HG02970 (cell line): ENCODE data around the gene HOXC9.
"Not testable (repeated sequence)": the region's sequence is repeated elsewhere in the genome, so short reads cannot be mapped to it uniquely, and the experiment has no call there.

Experiments
- ATAC-seq: cut with Tn5 transposase; IDR thresholded peaks from one replicate; pipeline ENCODE4 v1.9.1; 2021; ENCODE audit warnings: mild to moderate bottlenecking, moderate library complexity, moderate number of reproducible peaks; ENCODE audit not compliant: unreplicated experiment, low FRiP score

HOXC9 gene

DNA sequence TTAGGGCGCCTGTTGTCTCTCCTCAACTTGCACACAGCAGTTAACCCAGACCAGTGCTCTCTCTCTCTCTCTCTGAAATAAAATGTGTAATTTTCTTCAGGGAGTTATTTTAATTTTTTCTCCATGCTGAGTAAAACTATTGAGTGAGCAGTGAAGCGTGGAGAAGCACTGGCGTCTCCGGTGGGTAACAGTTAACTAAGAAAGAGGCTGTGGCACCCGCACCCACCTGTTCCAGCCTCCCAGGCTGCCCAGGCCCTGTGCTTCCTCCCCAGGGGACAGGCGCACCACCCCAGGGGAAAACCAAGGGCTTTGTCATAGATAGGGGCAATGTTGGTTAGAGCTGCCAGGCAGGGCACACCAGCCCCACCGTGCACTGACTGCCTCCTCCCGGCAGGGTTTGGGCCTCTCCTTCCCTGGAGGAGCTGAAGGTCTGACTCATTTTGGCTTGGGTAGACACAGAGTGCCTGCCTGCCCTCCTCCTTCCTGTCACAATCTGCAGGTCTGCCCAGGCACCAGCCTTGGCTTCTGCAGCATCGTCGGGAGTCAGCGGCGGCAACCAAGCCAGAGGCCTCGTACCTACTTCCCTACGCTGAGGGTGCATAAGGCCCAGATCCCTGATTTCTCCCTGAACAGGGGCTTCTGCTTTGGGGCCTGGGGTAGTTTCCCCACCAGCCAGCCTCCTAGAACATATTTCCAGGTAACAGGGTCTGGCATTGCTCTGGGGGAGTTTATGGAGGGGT lies 36.8 kb downstream of the HOXC9 start:
- no peak for ATAC-seq

DNA sequence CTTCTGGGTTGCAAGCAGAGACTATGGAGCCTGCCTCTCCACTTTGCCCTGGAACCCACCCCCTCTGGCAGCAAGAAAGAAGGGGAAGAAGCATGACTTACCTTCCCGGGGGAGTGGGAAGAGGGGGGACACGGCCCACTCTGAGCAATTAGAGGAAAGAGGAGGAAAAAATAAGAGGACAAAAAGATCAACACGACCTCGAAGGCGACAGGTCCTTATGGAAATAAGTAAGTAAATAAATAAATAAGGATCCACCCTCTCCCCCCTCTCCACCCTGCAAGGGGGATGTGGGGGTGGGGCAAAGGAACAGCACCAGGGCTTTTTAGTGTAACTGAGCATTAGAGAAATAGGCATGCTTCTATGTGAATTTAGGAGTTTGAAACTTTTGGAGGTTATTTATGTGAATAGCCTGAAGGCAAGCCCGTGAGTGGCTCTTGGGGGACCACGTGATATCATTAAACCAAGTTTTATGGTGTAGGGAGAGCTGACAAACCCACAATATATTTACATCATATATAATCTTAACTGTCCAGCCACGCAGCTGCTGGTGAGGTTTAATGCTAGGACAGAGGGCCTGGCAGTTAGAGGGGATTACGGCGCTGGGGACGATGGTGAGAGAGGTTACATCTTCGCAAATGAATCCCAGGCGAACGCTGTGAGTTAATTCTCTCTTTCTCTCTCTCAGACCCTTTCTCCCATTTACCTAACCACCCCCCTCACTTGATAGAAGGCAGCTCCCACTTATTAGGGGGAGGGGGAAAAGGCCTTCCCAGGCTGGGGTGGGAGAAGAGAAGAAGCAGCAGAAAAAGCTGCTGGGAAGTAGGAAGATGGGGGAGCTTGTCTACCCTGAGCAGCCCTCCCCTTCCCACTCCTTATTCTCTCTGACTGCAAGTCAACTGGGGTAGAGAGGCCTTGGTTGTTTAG lies 37.7 kb downstream of the HOXC9 start:
- no peak for ATAC-seq

DNA sequence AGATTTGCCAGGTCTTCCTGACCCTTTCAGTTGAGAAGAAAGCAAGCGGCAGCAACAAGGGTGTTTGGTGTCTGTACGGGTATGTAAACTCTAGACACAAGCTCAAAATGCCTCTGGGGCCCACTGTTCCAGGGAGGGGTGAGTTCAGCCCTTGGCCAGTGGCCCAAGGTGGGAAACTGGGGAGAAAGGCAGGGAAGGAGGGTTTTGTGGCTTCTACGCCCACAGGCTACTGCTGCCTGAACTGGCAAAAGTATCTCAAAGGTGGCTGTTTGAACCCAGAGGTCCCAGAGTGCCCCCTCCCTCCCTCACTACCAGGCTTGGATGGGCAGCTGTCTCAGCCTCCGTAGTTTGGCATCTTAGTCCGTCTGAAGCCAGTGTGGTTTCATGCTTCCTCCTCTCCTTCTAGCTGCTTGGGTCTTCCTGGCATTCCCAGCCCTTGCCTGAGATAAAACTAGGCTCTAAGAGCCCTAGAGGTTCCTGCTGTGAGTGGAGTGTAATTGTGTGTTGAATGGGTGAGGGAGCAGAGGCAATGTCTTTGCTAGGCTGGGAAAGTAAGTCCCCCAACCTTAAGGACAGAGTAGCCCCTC lies 38.4 kb downstream of the HOXC9 start:
- no peak for ATAC-seq

DNA sequence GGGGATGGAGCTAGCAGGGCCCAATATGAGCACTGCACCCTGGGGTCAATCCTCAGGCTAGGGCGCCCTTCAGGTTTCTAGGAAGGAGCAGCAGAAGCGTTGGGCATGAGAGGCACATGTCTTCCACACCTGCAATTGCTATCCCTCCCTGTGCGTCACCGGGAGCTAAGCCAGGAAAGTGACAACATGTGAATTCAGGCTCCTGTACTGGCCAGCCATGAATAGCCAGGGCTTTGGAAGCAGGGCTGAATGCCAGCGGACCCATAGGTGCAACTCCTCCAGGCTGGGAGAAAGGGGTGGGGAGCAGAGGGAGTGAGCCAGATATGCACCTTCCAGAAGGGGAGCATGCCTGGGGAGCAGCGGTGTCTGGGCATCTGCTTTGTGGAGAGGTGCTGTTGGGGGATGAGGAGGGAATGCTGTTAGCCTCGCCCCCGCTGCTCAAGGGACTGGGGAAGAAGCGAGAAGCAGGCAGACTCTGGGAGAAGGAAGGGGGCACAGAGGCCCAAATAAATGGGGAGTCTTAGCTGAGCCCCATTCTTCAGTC lies 39.0 kb downstream of the HOXC9 start:
- no peak for ATAC-seq

DNA sequence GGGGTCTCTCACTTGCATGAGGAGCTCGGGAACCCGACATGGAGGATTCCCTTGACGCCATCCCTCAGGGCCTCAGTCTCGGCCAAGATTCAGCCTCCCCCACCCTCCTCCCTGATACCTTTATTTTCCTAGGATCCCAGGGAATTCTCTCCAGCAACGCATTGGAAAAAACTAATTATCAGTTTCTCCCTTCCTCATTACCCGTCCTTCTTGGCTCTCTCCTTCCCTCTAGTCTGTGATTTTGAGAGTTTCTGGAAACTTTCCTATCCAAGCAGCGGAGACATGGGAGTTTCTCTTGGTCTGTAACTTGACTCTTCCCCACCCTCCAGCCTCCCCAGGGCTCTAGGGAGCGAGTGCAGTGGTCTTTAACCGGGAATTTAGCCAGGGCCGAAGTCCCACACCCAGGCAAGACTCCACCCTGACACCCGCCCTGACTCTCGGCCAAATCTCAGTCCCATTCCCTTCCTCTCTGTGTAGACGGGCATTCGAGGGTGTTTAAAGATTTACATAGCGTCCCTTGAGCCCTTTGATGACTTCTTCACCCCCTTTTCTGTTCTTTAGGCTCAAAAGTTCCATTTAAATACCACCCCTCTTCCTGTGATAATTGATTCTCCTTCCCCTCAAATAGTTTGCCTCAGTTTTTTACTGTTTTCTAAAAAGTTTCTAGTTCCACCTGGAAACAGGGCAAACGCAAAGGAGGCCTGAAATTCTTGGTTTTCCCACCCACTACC lies 39.6 kb downstream of the HOXC9 start:
- ATAC-seq, result no peak

DNA sequence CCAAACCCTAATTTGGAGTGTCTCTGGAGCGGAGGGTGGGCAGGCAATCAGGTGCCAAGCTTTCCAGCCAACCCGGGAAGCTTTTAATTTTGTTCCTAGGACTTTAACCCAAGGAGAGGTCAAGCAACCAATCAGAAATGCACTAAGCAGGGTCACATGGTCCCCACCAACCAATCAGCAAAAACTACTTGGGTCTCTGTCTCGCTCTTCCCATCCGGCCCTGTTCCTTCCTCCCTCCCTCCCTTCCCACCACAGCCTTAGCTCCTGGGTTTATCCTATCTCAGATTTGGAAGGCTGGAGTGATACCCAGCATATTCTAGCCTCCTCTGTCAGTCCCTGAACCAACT lies 40.2 kb downstream of the HOXC9 start:
- no peak for ATAC-seq

DNA sequence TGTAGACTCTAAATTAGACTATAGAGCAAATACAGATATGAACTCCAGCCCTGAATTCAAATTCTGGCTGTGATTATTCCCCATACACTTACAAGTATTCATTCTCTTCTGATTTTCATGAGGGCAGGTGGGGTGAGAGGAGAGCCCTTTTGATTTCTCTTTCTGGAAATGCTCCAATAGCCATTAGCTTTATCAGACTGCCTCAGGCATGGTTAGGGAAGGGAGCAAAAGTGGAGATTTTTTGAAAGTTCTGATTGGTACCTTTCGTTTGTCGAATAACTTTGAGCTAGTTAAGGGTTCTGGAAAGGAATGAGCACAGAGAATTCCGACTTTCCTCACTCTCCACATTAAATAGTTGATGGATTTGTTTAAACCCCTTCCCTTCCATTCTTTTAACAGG lies 40.7 kb downstream of the HOXC9 start:
- ATAC-seq, result no peak

DNA sequence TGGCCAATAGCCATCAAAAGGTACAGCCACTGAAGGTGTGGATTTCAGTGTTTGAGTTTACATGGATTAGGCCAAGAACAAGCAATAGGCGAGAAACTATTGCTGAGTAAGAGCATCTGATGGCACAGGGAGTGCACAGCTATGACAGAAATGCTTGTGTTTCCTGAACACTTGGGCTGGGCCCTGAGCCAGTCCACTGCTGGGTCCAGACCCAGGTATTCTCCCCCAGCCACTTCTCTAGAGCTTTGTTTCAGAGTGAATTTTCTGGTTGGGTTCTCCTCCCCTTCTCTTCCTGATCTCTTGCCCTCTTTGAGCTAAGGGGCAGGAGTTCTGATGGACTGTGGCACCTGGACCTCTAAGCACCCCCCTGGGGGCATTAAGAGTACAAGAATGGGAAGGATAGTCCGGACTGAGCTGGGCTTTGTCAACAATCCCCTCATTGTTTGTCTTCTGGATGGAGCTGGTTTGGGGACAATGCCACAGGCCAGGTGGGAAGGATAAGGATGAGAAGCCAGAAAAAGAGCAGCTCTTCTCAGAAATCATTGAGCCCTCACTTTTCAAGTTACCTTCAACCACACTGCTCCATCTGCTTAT lies 41.2 kb downstream of the HOXC9 start:
- ATAC-seq, result no peak

DNA sequence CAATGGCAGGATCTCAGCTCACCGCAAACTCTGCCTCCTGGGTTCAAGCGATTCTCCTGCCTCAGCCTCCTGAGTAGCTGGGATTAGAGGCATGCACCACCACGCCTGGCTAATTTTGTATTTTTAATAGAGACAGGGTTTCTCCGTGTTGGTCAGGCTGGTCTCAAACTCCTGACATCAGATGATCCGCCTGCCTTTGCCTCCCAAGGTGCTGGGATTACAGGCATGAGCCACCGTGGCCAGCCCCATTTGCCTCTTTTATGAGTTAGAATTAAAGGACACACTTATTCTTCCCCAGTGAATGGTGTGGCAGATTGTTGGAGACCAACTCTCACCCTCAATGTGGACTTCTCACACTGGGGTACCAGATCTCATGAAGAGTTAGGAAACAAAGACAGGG lies 42.1 kb downstream of the HOXC9 start:
- ATAC-seq, result not testable (repeated sequence)

DNA sequence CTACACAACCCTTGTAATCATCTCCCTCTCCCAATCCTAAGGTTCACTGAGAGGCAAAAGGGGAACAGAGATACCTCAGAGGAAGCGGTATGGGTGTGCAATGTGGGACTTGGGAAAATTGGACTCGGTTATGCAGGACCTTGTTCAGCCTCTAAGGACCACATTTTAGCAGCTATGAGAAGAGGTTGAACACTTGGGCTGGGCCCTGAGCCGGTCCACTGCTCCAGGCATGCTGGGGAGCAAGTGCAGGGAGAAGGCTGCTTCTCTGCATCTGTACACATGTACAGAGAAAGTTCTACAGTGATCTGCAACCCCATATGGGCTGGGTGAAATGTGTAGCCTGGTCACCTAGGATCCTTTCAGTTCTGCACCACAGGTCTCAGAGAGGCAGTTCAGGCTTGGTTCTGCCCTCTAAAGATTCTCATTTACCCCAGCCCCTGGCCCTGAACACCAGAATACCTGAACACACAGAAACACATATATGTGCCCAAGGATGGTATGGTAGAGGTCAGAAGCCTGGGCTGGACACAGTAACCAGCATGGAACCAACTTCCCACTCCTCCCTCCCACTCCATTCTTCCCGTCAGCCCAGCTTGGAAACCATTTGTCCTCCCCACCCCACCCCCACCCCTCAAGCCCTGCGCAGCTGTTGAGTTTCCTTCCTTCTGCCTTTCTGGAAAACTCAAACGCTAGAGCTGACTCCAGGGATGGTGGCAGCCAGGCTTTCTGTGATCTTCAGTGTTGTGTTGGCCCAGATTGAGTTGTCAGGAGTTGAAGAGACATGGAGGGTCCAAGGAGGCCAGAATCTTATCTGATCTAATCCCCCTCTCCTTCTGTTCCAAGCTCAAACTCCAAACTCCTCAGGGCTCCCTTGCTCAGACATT lies 43.3 kb downstream of the HOXC9 start:
- no peak for ATAC-seq

DNA sequence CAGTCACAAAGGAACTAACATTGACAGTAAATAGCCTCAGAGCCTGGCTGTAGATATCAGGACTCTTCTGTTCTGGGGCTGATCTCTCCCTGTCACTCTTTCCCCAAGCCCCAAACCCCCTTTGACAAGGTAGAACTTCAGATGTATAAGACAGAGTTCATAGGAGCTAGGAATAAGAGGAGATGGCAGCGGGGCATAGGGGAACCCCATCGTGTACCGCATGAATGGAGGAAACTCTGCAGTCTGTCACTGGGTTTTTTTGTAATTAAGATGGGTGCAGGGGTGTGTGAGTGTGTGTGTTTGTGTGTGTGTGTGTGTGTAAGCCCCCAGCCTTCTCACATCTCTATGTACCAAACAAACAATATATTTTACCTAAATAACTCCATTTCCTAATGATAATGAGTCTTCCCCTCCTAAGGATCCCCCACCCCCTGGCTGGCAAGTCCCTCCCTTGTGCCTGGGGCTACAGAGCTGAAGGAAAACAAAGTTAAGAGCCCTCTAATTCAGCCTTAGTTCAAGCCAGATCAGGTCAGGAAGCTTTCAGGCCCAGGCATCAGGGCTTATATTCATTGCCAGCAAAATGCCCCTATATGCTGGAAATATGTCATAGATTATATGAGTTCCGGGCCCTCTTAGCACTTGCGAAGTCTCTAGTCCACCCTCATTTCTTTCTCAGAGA lies 44.6 kb downstream of the HOXC9 start:
- no peak for ATAC-seq

DNA sequence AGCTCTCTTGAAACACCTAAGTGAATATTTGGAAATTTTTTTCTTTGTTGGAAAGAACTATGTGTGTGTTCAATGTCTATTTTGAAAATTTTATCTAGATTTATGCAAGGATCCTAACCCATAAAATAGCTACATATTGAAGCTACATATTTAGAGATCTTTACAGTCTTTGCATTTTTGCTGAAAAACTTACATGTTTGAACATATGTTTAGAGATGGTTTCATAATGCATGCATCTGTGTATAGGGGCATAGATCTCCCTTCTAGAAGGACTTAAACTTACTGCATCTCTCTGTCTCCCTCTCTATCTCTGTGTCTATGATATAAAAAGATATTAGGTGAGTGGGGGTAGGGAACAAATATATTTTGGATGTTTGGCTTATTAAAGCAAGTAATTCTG lies 45.4 kb downstream of the HOXC9 start:
- ATAC-seq, result no peak

DNA sequence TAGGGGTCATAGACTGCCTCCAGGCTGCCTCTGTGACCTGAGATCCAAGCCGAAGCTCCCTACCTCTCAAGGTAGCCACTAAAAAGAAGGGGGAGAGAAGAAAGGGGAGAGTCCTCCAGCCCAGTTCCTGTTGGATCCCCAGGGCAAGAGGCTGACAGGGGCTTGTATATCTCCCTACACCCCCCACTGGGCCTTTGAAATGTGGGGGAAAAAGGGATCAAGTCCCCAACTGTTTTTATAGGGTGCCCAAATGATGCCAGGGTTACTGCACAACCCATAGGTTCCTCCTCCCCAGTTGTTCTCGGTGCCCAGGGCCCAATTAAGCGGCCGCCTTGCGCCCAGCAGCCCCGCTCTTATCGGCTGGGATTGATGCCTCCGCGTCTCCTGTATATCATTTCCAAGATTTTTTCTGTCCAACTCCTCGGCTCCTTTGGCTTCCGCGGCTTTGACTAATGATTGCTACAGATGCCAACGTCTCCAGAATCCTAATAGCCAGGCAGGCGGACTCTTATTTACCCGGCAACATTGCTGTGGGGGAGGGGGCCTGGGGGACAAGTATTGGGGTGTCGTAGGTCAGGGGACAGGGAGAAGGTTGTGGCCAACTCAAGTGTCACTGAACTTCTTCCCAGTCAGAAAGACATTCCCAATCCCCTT lies 46.0 kb downstream of the HOXC9 start:
- no peak for ATAC-seq

DNA sequence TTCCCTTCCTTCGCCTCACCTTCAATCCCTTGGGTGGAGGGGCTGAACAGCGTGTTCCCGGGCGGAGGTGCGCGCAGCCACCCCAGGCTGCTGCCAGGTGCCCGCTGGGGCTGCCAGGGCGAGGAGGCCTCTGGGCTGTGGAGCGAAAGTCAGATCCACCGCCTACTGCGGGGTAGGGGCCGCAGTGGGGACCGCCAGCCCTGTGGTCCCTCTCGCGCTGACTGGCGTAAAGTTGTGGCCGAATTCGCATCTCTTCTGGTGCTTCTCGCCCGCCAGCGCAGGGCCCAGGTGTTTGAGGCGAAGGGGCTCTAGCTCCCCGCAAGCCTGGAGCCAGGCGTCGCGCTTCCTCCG lies 46.8 kb downstream of the HOXC9 start:
- no peak for ATAC-seq

DNA sequence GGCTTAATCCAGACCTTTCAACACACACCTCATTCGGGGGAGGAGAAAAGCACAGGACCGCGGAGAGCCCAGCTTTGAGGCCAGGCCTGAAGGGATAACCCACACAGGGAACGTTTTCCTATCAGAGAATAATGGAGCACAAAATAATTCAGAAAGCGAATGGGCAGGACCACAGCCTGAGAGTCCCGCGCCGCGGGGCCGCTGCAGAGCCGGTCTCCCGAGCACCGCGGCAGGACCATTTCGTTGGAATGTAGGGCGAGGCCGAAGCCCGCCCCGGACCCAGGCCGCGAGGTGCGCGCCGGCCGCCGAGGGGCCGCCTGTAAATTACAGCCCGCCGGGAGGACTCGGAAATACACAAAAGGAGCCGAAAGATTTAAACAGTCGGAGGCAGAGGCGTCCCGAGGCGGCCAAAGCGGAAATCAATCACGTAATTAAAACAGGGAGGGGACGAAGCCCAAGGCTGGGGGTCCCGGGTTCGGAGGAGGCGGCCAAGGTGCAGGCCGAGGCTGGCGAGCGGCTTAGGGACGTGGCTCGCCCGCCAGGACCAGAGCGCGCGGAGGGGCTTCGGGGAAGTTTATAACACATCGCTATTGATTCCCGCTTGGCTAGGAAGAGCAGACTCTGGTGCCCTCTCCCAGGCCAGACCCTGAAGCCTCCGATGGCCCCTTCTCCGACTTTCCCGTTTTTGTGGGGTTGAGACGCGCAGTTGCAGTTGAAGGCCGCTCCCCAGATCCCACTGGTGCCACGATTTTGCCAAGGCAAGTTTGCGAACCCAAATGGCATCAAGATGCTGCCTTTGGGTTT lies 47.4 kb downstream of the HOXC9 start:
- no peak for ATAC-seq

DNA sequence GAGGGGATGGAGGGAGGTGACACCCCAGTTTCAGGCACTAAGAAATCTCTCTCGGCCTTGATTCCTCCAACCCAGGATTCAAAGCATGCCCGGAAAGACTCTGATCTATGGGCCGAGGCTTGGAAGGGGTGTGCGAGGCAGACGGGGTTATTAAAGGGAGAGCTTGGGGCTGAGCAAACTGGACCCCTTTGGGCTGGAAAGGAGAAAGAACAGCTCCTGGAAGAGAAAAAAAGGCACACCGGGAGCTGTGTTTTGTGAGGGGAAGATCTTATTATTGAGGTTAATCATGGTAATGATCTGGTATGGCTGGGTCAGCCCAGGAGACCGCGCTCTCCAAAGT lies 48.0 kb downstream of the HOXC9 start:
- ATAC-seq, result no peak

DNA sequence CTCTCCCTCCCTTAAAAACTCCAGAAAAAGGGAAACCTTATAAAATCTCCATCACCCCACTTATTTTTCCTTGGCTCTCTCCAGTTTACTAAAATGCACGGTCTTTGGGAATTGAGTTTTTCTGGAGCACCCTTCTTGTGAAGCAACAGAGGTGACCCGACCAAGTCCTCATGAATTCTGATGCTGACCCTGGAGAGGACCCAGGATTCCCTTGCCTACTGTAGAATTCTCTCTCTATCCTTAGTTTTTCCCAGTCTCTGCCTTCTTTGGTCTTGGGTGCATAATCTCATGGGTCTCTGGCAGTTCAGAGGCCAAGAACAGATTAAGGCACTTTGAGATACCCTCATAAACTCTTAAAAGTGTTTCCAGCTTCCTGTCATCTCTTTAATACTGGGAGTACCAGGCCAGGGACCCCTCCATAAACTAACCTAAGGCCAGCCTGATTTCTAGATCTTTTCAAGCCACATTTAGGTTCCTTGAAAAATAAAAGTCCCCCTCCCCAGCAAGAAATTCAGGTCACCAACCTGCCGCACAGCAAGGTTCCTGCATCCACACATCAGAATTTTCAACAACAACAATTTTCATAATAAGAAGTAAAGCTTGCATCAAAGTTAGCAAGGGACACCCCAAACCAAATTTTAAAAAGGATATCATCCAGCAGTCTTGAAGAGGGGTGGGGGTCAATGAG lies 48.6 kb downstream of the HOXC9 start:
- no peak for ATAC-seq
